Sigmoid colon (tissue), 7 donors: Measurements from ENCODE around the gene MBLAC2. TPM values are rescaled to one million over a fixed set of nuclear protein-coding genes. Genes with fewer than 3 reads are reported as not detected.
A peak's percentile ranks its signal among the peaks of the same experiment; 100 is the strongest.

Source experiments
- DNase-seq: peaks from one replicate; pipeline ENCODE4 v3.0.0-alpha.2; 2019
- H3K27ac ChIP-seq, 4 donors: fragments of 200-600 bp; sonication (generic); one replicate each; pipeline ENCODE4 v1.5.1; 2016 to 2019; ENCODE audit warnings: mild to moderate bottlenecking in 1 of 4
- H3K27me3 ChIP-seq, 3 donors: fragments of 200-600 bp; sonication (generic); one replicate each; pipeline ENCODE4 v1.5.1; 2019; ENCODE audit warnings: mild to moderate bottlenecking in 1 of 3
- H3K36me3 ChIP-seq, 4 donors: fragments of 200-600 bp; sonication (generic); one replicate each; pipeline ENCODE4 v1.5.1; 2016 to 2019
- H3K4me1 ChIP-seq, 4 donors: fragments of 200-600 bp; sonication (generic); one replicate each; pipeline ENCODE4 v1.5.1; 2017 to 2019
- H3K4me3 ChIP-seq, 4 donors: fragments of 200-600 bp; sonication (generic); one replicate each; pipeline ENCODE4 v1.5.1; 2017 to 2019; ENCODE audit warnings: mild to moderate bottlenecking in 2 of 4, moderate library complexity in 1 of 4
- H3K9me3 ChIP-seq, 4 donors: fragments of 200-600 bp in 3 of 4; sonication (generic) in 3 of 4; one replicate each; pipeline versions ENCODE4 v1.5.1 to v1.6.1; 2013 to 2019
- CTCF ChIP-seq, 4 experiments: fragments of 450-650 bp in 3 of 4; fragments of 200-600 bp in 1 of 4; IDR thresholded peaks; one replicate each; pipeline ENCODE4 v1.5.1; 2016 to 2019; ENCODE audit warnings: antibody characterized with exemption in 4 of 4, mild to moderate bottlenecking in 3 of 4, moderate library complexity in 2 of 4
- EP300 ChIP-seq, 4 donors: sonication (generic); formaldehyde crosslinking; IDR thresholded peaks; one replicate each; pipeline ENCODE4 v1.6.1; 2017; ENCODE audit warnings: antibody characterized with exemption in 4 of 4
- POLR2A ChIP-seq, 2 donors: fragments of 450-650 bp; IDR thresholded peaks; one replicate each; pipeline ENCODE4 v1.6.1; 2016; ENCODE audit warnings: antibody characterized with exemption in 2 of 2, mild to moderate bottlenecking in 2 of 2, moderate library complexity in 2 of 2
- POLR2AphosphoS5 ChIP-seq, 4 donors: sonication (generic); formaldehyde crosslinking; IDR thresholded peaks; one replicate each; pipeline ENCODE4 v1.6.1; 2017; ENCODE audit warnings: antibody characterized with exemption in 4 of 4
- WGBS, 2 donors: extraction: QIAGEN DNeasy Blood & Tissue Kit; methylation state at CpG; one replicate each; pipeline ENCODE4 v1.1.7; 2013; 5-methylcytosine and 5-hydroxymethylcytosine counted together
- intact Hi-C: fragments of 100-400 bp; cut with DNase I; formaldehyde crosslinking; loops from one replicate; pipeline ENCODE4 v1.15.1; 2023
- polyA plus RNA-seq, 3 donors: library from polyadenylated mRNA; stranded (reverse); fragments of 200-250 nt; gene quantifications; one replicate each; pipeline ENCODE4 v1.2.3, GENCODE V29; 2013
- total RNA-seq, 4 donors: library from RNA; depleted of rRNA; stranded (reverse); fragments of >200 nt; gene quantifications; one replicate each; pipeline ENCODE4 v1.1.0, GENCODE V29; 2016
- donor health status: healthy with polysubstance abuse.
- donor health status: Bipolar disorder and iron deficiency.
- donor health status: healthy.

MBLAC2 gene
- total and polyA plus RNA-seq, 7 donors: 0.92 to 7.1 (median 4.9) TPM

- H3K27ac ChIP-seq: no peak overlapping the region
- DNase-seq: no peak
- no peaks in the 10 kb centered on the region for H3K4me1 ChIP-seq
- WGBS, 2 donors: 51 to 65% methylated on average over 2 of the region's 2 CpGs
- H3K27me3 ChIP-seq: no peaks in the 10 kb centered on the region
- TF ChIP-seq CTCF (IDR thresholded peaks at IDR 0.05): no peak
- H3K4me3 ChIP-seq: no peak overlapping the region
- intact Hi-C loops: loop anchor here (1.0 to 5.0 kb wide), 3 partner anchors 34 to 342 kb away; partner anchors contain the start of genes LYSMD3, MBLAC2 and POLR3G
- H3K36me3 ChIP-seq: no peaks in the 10 kb centered on the region
- H3K9me3 ChIP-seq: no peaks in the 10 kb centered on the region
Measured at GRCh38 chr5:90440644-90441043, 33.9 kb downstream of the MBLAC2 start.

DNA sequence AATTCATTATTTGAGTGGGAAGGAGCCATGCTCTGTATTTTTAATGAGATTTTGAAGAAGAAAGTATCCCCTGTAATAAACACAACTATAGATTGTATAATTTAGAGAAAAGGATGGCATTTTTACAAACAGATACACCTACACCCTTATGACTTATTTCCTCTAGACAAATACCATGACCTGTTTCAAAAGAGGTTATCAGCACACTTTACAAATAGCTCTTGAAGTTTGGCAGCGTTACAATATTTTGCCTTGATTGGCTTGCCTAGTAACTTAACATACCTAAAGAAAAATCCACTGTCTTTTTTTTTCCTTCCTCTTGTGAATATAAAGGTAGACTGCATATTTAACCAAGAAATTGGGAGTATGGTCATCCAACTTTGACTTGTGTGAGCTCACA is 36.5 kb downstream of the MBLAC2 start:
- no peaks in the 10 kb centered on the region for H3K27me3 ChIP-seq
- 23 to 64% methylated on average over 1 of the region's 1 CpG for WGBS, 2 donors
- no peak overlapping the region for H3K4me3 ChIP-seq
- DNase-seq: no peak
- no peaks in the 10 kb centered on the region for H3K9me3 ChIP-seq
- intact Hi-C loops: no loop called here
- H3K27ac ChIP-seq: no peak overlapping the region
- no peak for TF ChIP-seq CTCF (IDR thresholded peaks at IDR 0.05)
- no peak for TF ChIP-seq EP300 (IDR thresholded peaks at IDR 0.05)
- TF ChIP-seq POLR2A (IDR thresholded peaks at IDR 0.05): no peak
- TF ChIP-seq POLR2AphosphoS5 (IDR thresholded peaks at IDR 0.05): no peak
- no peaks in the 10 kb centered on the region for H3K4me1 ChIP-seq
- no peaks in the 10 kb centered on the region for H3K36me3 ChIP-seq

DNA sequence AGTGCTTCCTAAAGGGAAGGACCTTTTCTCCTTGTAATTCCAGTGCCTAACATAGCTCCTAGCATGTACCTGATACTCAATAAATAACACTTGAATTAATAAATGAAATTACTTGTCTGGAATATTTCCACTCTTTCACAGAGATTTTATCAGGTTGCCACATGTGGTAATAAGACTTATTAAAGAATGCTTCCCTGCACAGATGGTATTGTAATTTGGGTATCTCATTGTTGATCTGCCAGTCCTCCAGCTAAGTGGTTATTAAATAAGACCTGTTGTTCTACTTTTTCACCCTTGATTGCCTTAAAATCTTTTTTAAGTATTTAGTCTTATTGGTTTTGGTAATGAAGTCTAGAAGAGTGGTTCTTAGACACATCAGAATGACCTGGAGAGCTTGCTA is 36.9 kb downstream of the MBLAC2 start:
- no peak for DNase-seq
- H3K9me3 ChIP-seq: no peaks in the 10 kb centered on the region
- TF ChIP-seq CTCF (IDR thresholded peaks at IDR 0.05) (no peak), EP300 (IDR thresholded peaks at IDR 0.05) (no peak), POLR2A (IDR thresholded peaks at IDR 0.05) (no peak), POLR2AphosphoS5 (IDR thresholded peaks at IDR 0.05) (no peak)
- no peak overlapping the region for H3K27ac ChIP-seq
- no peaks in the 10 kb centered on the region for H3K27me3 ChIP-seq
- H3K4me3 ChIP-seq: no peak overlapping the region
- H3K4me1 ChIP-seq: no peaks in the 10 kb centered on the region
- intact Hi-C loops: no loop called here
- H3K36me3 ChIP-seq: no peaks in the 10 kb centered on the region

DNA sequence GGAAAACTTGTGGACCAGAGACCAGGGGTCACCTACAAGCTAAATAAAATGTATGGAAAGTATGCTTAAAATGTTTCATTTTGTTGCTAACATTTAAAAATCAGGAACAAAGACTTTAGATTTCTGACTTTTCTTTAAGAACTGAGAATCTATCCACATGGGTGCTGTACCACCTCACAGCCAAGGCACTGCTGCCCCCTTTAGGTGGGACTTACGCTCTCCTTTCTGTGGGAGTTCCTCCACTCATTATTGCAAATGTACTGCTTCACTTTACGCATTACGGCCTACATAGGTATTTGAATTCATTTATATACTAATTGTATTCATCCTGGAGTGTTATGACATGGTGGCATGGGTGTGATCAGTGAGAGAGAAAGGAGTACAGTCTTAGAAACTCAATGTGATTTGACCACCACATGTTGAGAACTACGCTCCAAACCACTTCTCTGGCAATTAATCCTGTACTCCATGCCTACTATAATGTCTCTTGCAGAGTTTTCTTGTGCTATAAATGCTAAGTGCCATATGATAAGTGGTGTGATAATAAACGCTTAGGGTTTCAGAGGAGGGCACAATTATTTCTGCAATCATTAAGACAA is 40.4 kb downstream of the MBLAC2 start:
- no peak for DNase-seq
- H3K4me3 ChIP-seq: no peak overlapping the region
- intact Hi-C loops: no loop called here
- H3K27me3 ChIP-seq: no peaks in the 10 kb centered on the region
- peak in 3 of 4 experiments; percentile 25 to 54 (median 28) for TF ChIP-seq CTCF (IDR thresholded peaks at IDR 0.05)
- no peak for TF ChIP-seq POLR2A (IDR thresholded peaks at IDR 0.05)
- no peak for TF ChIP-seq POLR2AphosphoS5 (IDR thresholded peaks at IDR 0.05)
- no peak for TF ChIP-seq EP300 (IDR thresholded peaks at IDR 0.05)
- no peak overlapping the region for H3K27ac ChIP-seq
- WGBS, 2 donors: 51 to 76% methylated on average over 5 of the region's 5 CpGs
- no peaks in the 10 kb centered on the region for H3K36me3 ChIP-seq
- H3K9me3 ChIP-seq: no peaks in the 10 kb centered on the region
- no peaks in the 10 kb centered on the region for H3K4me1 ChIP-seq

- no peak overlapping the region for H3K27ac ChIP-seq
- intact Hi-C loops: no loop called here
- no peak overlapping the region for H3K4me3 ChIP-seq
- H3K9me3 ChIP-seq: no peaks in the 10 kb centered on the region
- H3K27me3 ChIP-seq: no peaks in the 10 kb centered on the region
- no peak for TF ChIP-seq POLR2A (IDR thresholded peaks at IDR 0.05)
- TF ChIP-seq POLR2AphosphoS5 (IDR thresholded peaks at IDR 0.05): no peak
- no peak for TF ChIP-seq EP300 (IDR thresholded peaks at IDR 0.05)
- TF ChIP-seq CTCF (IDR thresholded peaks at IDR 0.05): no peak
- WGBS, 2 donors: 86 to 100% methylated on average over 1 of the region's 1 CpG
- no peaks in the 10 kb centered on the region for H3K36me3 ChIP-seq
- no peak for DNase-seq
- no peaks in the 10 kb centered on the region for H3K4me1 ChIP-seq
Measured at GRCh38 chr5:90424245-90424644, 50.3 kb downstream of the MBLAC2 start.
